ENCODE data around the gene SLCO1C1. TPM values are rescaled to one million over a fixed set of nuclear protein-coding genes. Genes with fewer than 3 reads are reported as not detected.

The SLCO1C1 gene
- polyA plus RNA-seq, 1 of the 3 experiments (the other 2 are of a cell fraction) = 0.02 TPM

DNA sequence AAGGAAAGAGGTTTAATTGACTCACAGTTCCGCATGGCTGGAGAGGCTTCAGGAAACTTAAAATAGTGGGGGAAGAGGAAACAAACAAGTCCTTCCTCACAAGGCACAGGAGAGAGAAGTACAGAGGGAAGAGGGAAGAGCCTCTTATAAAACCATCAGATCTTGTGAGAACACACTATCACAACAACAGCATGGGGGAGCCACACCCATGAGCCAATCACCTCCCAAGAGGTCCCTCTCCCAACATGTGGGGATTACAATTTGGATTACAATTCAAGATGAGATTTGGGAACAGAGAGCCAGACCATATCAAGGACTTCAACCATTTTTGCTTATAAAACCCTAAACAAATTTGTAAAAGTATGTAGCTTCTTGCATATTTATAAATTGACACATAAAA is 45.8 kb downstream of the SLCO1C1 start (continued):
- TF ChIP-seq SIN3A (IDR thresholded peaks at IDR 0.05; ENCODE audit: borderline replicate concordance, low read depth, low read length) (no peak), JUND (IDR thresholded peaks at IDR 0.05) (no peak), GATA2 (CRISPR knock-in tag; IDR thresholded peaks at IDR 0.05) (no peak), EZH2phosphoT487 (IDR thresholded peaks at IDR 0.05; ENCODE audit: borderline replicate concordance, low read depth) (no peak), FOXM1 (IDR thresholded peaks at IDR 0.05; ENCODE audit: low read depth) (no peak), TAF1 (IDR thresholded peaks at IDR 0.05; ENCODE audit: borderline replicate concordance, low read depth, low read length) (no peak), RXRA (IDR thresholded peaks at IDR 0.05; ENCODE audit: borderline replicate concordance, low read depth) (no peak), RCOR1 (IDR thresholded peaks at IDR 0.05; ENCODE audit: low read length) (no peak), RFX5 (IDR thresholded peaks at IDR 0.05; ENCODE audit: low read length) (no peak), NRF1 (IDR thresholded peaks at IDR 0.05; ENCODE audit: low read depth, low read length) (no peak), POLR2AphosphoS5 (IDR thresholded peaks at IDR 0.05; ENCODE audit: low read depth, low read length) (no peak), MEF2A (IDR thresholded peaks at IDR 0.05; ENCODE audit: borderline replicate concordance, low read depth) (no peak)
- TF ChIP-seq, protein P1, sequence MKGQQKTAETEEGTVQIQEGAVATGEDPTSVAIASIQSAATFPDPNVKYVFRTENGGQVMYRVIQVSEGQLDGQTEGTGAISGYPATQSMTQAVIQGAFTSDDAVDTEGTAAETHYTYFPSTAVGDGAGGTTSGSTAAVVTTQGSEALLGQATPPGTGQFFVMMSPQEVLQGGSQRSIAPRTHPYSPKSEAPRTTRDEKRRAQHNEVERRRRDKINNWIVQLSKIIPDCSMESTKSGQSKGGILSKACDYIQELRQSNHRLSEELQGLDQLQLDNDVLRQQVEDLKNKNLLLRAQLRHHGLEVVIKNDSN (IDR thresholded peaks at IDR 0.05; ENCODE audit: borderline replicate concordance, low read depth) = no peak

- ChIA-PET POLR2A (no interaction called here), CTCF (no interaction called here)
- no peak overlapping the region for H3K4me2 ChIP-seq
- no peaks in the 10 kb centered on the region for H3K4me1 ChIP-seq (ENCODE audit: control insufficient read depth in 1 of 2, insufficient read depth in 2 of 2, low read depth in 1 of 2, low read length in 1 of 2)
- no peaks in the 10 kb centered on the region for H3K9me2 ChIP-seq
- no peaks in the 10 kb centered on the region for H4K20me1 ChIP-seq (ENCODE audit: insufficient read depth)
- 54% methylated on average over 1 of the region's 1 CpG for WGBS (ENCODE audit: low lambda C conversion rate)
- no peak overlapping the region for H2AFZ ChIP-seq (ENCODE audit: low read depth)
- DNase-seq = no peak
- no peak overlapping the region for H3K9ac ChIP-seq
- no peaks in the 10 kb centered on the region for H3K36me3 ChIP-seq (replicated peaks in 1 of 2; ENCODE audit: control insufficient read depth in 1 of 2, insufficient read depth in 2 of 2, low read length in 1 of 2)
- no peak overlapping the region for H3K27ac ChIP-seq (ENCODE audit: low read depth in 2 of 2, low read length in 1 of 2)
- no peaks in the 10 kb centered on the region for H3F3A ChIP-seq (replicated peaks; ENCODE audit: insufficient read depth)
- H3K4me3 ChIP-seq (ENCODE audit: low read depth in 2 of 2, low read length in 1 of 2) = no peak overlapping the region
- no peaks in the 10 kb centered on the region for H3K27me3 ChIP-seq (ENCODE audit: insufficient read depth)
- no peak for TF ChIP-seq NRF1 (IDR thresholded peaks at IDR 0.05; ENCODE audit: low read depth, low read length)
- no peaks in the 10 kb centered on the region for H3K9me3 ChIP-seq
- no peaks in the 10 kb centered on the region for H3K79me2 ChIP-seq (ENCODE audit: insufficient read depth)
Measured at GRCh38 chr12:20748198-20748597, 53.1 kb downstream of the SLCO1C1 start.

GRCh38 chr12:20751046-20751445 is 55.9 kb downstream of the SLCO1C1 start:
- H4K20me1 ChIP-seq (ENCODE audit: insufficient read depth) = no peaks in the 10 kb centered on the region
- no peaks in the 10 kb centered on the region for H3K27me3 ChIP-seq (ENCODE audit: insufficient read depth)
- H3F3A ChIP-seq (replicated peaks; ENCODE audit: insufficient read depth) = no peaks in the 10 kb centered on the region
- DNase-seq = no peak
- no peak for TF ChIP-seq NRF1 (IDR thresholded peaks at IDR 0.05; ENCODE audit: low read depth, low read length)
- TF ChIP-seq SIN3A (IDR thresholded peaks at IDR 0.05; ENCODE audit: borderline replicate concordance, low read depth, low read length) = no peak
- TF ChIP-seq FOXJ3 (CRISPR knock-in tag; IDR thresholded peaks at IDR 0.05) = no peak
- no peak for TF ChIP-seq FOSL2 (IDR thresholded peaks at IDR 0.05; ENCODE audit: borderline replicate concordance, low read depth)
- TF ChIP-seq, protein P1 (IDR thresholded peaks at IDR 0.05; ENCODE audit: borderline replicate concordance, low read depth) = no peak
- TF ChIP-seq RFX5 (IDR thresholded peaks at IDR 0.05; ENCODE audit: low read length) = no peak
- no peak for TF ChIP-seq TEAD4 (IDR thresholded peaks at IDR 0.05; ENCODE audit: borderline replicate concordance, insufficient read depth)
- TF ChIP-seq TAF1 (IDR thresholded peaks at IDR 0.05; ENCODE audit: borderline replicate concordance, low read depth, low read length) = no peak
- no peak for TF ChIP-seq NFIC (IDR thresholded peaks at IDR 0.05; ENCODE audit: borderline replicate concordance)
- TF ChIP-seq, protein P2, sequence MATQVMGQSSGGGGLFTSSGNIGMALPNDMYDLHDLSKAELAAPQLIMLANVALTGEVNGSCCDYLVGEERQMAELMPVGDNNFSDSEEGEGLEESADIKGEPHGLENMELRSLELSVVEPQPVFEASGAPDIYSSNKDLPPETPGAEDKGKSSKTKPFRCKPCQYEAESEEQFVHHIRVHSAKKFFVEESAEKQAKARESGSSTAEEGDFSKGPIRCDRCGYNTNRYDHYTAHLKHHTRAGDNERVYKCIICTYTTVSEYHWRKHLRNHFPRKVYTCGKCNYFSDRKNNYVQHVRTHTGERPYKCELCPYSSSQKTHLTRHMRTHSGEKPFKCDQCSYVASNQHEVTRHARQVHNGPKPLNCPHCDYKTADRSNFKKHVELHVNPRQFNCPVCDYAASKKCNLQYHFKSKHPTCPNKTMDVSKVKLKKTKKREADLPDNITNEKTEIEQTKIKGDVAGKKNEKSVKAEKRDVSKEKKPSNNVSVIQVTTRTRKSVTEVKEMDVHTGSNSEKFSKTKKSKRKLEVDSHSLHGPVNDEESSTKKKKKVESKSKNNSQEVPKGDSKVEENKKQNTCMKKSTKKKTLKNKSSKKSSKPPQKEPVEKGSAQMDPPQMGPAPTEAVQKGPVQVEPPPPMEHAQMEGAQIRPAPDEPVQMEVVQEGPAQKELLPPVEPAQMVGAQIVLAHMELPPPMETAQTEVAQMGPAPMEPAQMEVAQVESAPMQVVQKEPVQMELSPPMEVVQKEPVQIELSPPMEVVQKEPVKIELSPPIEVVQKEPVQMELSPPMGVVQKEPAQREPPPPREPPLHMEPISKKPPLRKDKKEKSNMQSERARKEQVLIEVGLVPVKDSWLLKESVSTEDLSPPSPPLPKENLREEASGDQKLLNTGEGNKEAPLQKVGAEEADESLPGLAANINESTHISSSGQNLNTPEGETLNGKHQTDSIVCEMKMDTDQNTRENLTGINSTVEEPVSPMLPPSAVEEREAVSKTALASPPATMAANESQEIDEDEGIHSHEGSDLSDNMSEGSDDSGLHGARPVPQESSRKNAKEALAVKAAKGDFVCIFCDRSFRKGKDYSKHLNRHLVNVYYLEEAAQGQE (IDR thresholded peaks at IDR 0.05; ENCODE audit: low read depth, low read length) = no peak
- TF ChIP-seq CHD2 (IDR thresholded peaks at IDR 0.05; ENCODE audit: low read length, partially characterized antibody) = no peak
- no peaks in the 10 kb centered on the region for H3K9me2 ChIP-seq
- H2AFZ ChIP-seq (ENCODE audit: low read depth) = no peak overlapping the region
- H3K36me3 ChIP-seq (replicated peaks in 1 of 2; ENCODE audit: control insufficient read depth in 1 of 2, insufficient read depth in 2 of 2, low read length in 1 of 2) = no peaks in the 10 kb centered on the region
- WGBS (ENCODE audit: low lambda C conversion rate) = 20% methylated on average over 4 of the region's 4 CpGs
- ChIA-PET CTCF (no interaction called here), POLR2A (no interaction called here)
- H3K27ac ChIP-seq (ENCODE audit: low read depth in 2 of 2, low read length in 1 of 2) = no peak overlapping the region
- H3K4me1 ChIP-seq (ENCODE audit: control insufficient read depth in 1 of 2, insufficient read depth in 2 of 2, low read depth in 1 of 2, low read length in 1 of 2) = no peaks in the 10 kb centered on the region
- H3K79me2 ChIP-seq (ENCODE audit: insufficient read depth) = no peaks in the 10 kb centered on the region
- no peak overlapping the region for H3K4me3 ChIP-seq (ENCODE audit: low read depth in 2 of 2, low read length in 1 of 2)
- H3K9me3 ChIP-seq = no peaks in the 10 kb centered on the region
- no peak overlapping the region for H3K4me2 ChIP-seq
- H3K9ac ChIP-seq = no peak overlapping the region
